PC-9 (cell line): Measurements from ENCODE around the gene BANP. TPM values are rescaled to one million over a fixed set of nuclear protein-coding genes. Genes with fewer than 3 reads are reported as not detected.
"Not testable (repeated sequence)": the region's sequence is repeated elsewhere in the genome, so short reads cannot be mapped to it uniquely, and the experiment has no call there.

Experiments used
- BruUV-seq: library from RNA; stranded (reverse); fragments of 400-500 nt; replicated peaks from 2 replicates; lab custom pipeline; 2021; lab: Mats Ljungman, UMichigan
- CTCF ChIA-PET: fragments of 300-600 bp; sonication (Branson Sonifier 250); formaldehyde crosslinking; loops from one replicate; lab custom pipeline; 2022; ENCODE audit warnings: antibody characterized with exemption; lab: Charles Lee
- POLR2A ChIA-PET: fragments of 300-600 bp; sonication (Branson Sonifier 250); formaldehyde crosslinking; loops from one replicate; lab custom pipeline; 2022; ENCODE audit warnings: antibody characterized with exemption; ENCODE audit not compliant: unreplicated experiment; lab: Charles Lee
- DNase-seq, 2 experiments: peaks; one replicate each; pipeline versions ENCODE4 v3.0.0 to v3.0.0-alpha.2; 2015 to 2022; ENCODE audit warnings: mixed read lengths in 1 of 2
- H2AFZ ChIP-seq: fragments of 200-600 bp; sonication (generic); 2 replicates; pipeline ENCODE4 v1.8.1; 2017; ENCODE audit warnings: antibody characterized with exemption
- H3F3A ChIP-seq: fragments of 200-600 bp; sonication (generic); 2 replicates; pipeline ENCODE4 v1.8.1; 2017; ENCODE audit warnings: antibody characterized with exemption, mild to moderate bottlenecking, low read depth; ENCODE audit not compliant: insufficient read depth
- H3K27ac ChIP-seq: fragments of 200-600 bp; sonication (generic); 2 replicates; pipeline ENCODE4 v1.6.1; 2016; ENCODE audit warnings: mixed run types
- H3K27me3 ChIP-seq: fragments of 200-600 bp; sonication (generic); 2 replicates; pipeline ENCODE4 v1.6.1; 2016; ENCODE audit warnings: low read depth, mixed run types; ENCODE audit not compliant: insufficient read depth
- H3K36me3 ChIP-seq: fragments of 200-600 bp; sonication (generic); 2 replicates; pipeline ENCODE4 v1.6.1; 2016; ENCODE audit warnings: low read depth, mixed run types
- H3K4me1 ChIP-seq: fragments of 200-600 bp; sonication (generic); replicated peaks from 2 replicates; pipeline ENCODE4 v1.6.1; 2016; ENCODE audit warnings: mixed run types; ENCODE audit not compliant: insufficient read depth
- H3K4me2 ChIP-seq: fragments of 200-600 bp; sonication (generic); 2 replicates; pipeline ENCODE4 v1.6.1; 2017; ENCODE audit warnings: mixed run types
- H3K4me3 ChIP-seq: fragments of 200-600 bp; sonication (generic); 2 replicates; pipeline ENCODE4 v1.6.1; 2016; ENCODE audit warnings: mixed run types
- H3K79me2 ChIP-seq: fragments of 200-600 bp; sonication (generic); 2 replicates; pipeline ENCODE4 v1.6.1; 2017; ENCODE audit warnings: low read depth, mixed run types
- H3K9me2 ChIP-seq: fragments of 200-600 bp; sonication (generic); 2 replicates; pipeline ENCODE4 v1.8.1; 2017; ENCODE audit warnings: mild to moderate bottlenecking; ENCODE audit not compliant: insufficient read depth
- H3K9me3 ChIP-seq: fragments of 200-600 bp; sonication (generic); 2 replicates; pipeline ENCODE4 v1.8.1; 2016; ENCODE audit warnings: low read depth; ENCODE audit not compliant: insufficient read depth
- H4K20me1 ChIP-seq: fragments of 200-600 bp; sonication (generic); 2 replicates; pipeline ENCODE4 v1.8.1; 2017; ENCODE audit not compliant: insufficient read depth
- EZH2 ChIP-seq: fragments of 200-600 bp; sonication (generic); IDR thresholded peaks from 2 replicates; pipeline ENCODE4 v1.8.0; 2017; ENCODE audit warnings: antibody characterized with exemption, low read depth
- intact Hi-C: fragments of 100-400 bp; cut with micrococcal nuclease; formaldehyde crosslinking; loops from one replicate; pipeline ENCODE4 v1.10.0; 2022; ENCODE audit not compliant: unreplicated experiment
- total RNA-seq: library from RNA; stranded (reverse); gene quantifications from 2 replicates; pipeline ENCODE4 v1.2.3, GENCODE V29; 2021
- TF ChIP-seq, protein P1 (sequence below): fragments of 200-600 bp; sonication (generic); conservative IDR thresholded peaks from 2 replicates; pipeline ENCODE4 v1.6.1; 2017; ENCODE audit warnings: mixed run types, antibody characterized with exemption, mild to moderate bottlenecking, moderate library complexity

Gene BANP
- total RNA-seq, 1 experiment from 2014 or later: 73.2 TPM

DNA sequence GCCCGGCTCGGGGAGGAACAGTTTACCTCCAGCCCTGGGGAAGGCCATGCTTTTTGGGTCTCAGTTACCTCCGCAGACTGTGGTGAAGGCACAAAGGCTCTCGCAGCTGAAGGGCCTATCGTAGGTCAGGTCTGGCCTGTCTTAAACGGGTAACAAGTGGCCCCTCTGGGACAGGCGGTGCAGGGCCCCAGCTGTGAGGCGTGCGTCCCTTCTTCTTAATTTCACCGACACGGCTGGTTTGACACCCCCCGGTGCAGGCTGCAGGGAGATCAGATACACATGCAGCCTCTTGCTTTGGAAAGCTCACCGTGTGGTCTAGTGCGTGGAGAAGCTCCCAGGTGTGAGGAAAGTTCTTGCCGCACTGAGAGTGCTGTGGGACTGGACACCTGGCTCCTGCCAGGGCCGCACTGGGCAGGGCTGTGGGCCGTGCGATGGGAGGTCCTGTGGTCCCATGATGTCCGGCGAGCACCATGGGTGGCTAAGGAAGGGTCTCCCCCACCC, 162.4 kb downstream of the BANP start:
- Histone ChIP-seq H3K27me3 (no peaks in the 10 kb centered on the region), H3K36me3 (no peaks in the 10 kb centered on the region), H3F3A (peaks cover 9% of the 10 kb centered on the region; the same call in 1 of the 2 replicates), H3K27ac (no peak overlapping the region), H3K9me3 (no peaks in the 10 kb centered on the region), H3K4me1 (peaks cover 14% of the 10 kb centered on the region), H3K4me2 (no peak overlapping the region), H4K20me1 (no peaks in the 10 kb centered on the region), H2AFZ (no peak overlapping the region), H3K4me3 (no peak overlapping the region), H3K79me2 (no peaks in the 10 kb centered on the region), H3K9me2 (no peaks in the 10 kb centered on the region)
- no TSS peak for BruUV-seq
- no peak for DNase-seq
- POLR2A ChIA-PET: no interaction called here
- CTCF ChIA-PET: no interaction called here
- TF ChIP-seq, protein P1, sequence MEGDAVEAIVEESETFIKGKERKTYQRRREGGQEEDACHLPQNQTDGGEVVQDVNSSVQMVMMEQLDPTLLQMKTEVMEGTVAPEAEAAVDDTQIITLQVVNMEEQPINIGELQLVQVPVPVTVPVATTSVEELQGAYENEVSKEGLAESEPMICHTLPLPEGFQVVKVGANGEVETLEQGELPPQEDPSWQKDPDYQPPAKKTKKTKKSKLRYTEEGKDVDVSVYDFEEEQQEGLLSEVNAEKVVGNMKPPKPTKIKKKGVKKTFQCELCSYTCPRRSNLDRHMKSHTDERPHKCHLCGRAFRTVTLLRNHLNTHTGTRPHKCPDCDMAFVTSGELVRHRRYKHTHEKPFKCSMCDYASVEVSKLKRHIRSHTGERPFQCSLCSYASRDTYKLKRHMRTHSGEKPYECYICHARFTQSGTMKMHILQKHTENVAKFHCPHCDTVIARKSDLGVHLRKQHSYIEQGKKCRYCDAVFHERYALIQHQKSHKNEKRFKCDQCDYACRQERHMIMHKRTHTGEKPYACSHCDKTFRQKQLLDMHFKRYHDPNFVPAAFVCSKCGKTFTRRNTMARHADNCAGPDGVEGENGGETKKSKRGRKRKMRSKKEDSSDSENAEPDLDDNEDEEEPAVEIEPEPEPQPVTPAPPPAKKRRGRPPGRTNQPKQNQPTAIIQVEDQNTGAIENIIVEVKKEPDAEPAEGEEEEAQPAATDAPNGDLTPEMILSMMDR: no peak
- no peak for TF ChIP-seq EZH2
- intact Hi-C loops: no loop called here

DNA sequence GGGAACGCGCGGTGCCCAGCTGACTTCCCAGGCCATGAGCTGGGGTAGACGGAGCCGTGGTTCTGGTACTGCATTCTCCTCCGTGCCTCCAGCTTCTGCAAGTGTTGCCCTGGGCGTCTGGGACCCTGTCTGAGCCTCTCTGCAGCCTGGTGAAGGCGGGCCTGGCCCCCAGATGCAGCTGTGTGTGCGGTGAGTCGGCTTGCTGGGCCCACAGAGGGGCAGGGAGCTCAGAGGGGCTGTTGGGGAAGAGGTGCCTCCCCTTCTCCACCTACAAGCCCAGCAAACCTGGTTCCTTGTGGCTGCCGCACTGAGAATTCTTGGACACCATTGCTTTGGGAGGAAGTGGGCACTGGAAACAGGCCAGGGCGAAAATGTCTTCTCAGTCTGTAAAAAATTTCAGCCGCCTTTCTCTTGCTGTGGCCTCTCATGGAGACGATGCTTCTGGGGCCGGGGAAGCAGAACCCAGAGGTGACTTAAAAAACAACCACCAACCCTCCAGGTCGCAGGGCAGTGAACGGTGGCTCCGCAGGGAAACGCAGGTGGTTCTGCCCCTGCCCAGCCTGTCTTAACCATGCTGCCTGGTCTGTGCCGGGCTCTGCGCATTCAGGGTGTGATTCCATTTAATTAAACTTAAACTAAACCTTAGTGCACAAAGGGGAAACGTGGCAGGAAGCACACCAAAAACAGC, 163.5 kb downstream of the BANP start:
- intact Hi-C loops, H3K79me2 ChIP-seq, H3K27me3 ChIP-seq, H3K27ac ChIP-seq, H3K9me3 ChIP-seq, H4K20me1 ChIP-seq, DNase-seq, CTCF ChIA-PET, POLR2A ChIA-PET, H3K36me3 ChIP-seq, H3K4me3 ChIP-seq, H3K4me2 ChIP-seq, BruUV-seq, H2AFZ ChIP-seq, H3K9me2 ChIP-seq: not testable (repeated sequence)
- Histone ChIP-seq H3F3A (peaks cover 18% of the 10 kb centered on the region), H3K4me1 (peaks cover 22% of the 10 kb centered on the region)

DNA sequence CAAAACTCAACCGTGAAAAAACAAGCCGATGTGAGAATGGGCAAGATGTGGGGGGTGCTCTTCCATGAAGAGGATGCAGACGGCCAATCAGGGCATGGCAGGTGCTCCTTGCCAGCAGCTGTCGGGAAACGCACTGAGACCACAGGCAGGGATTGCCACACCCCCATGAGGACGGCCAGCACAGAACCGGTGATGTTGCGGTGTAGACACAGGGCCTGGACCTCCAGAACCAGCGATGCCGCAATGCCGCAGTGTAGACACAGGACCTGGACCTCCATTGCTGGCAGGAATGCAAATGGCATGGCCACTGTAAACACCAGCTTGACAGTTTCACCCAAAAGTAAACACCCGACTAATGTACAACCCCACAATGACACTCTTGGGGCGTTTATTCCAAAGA, 164.9 kb downstream of the BANP start:
- no peak for DNase-seq
- Histone ChIP-seq H3K27ac (no peak overlapping the region), H3K79me2 (no peaks in the 10 kb centered on the region), H3K9me2 (no peaks in the 10 kb centered on the region), H3K4me1 (peaks cover 28% of the 10 kb centered on the region), H3K27me3 (no peaks in the 10 kb centered on the region), H3K4me2 (no peak overlapping the region), H3F3A (peaks cover 22% of the 10 kb centered on the region), H4K20me1 (no peaks in the 10 kb centered on the region), H2AFZ (no peak overlapping the region), H3K4me3 (no peak overlapping the region), H3K9me3 (no peaks in the 10 kb centered on the region), H3K36me3 (no peaks in the 10 kb centered on the region)
- ChIA-PET CTCF (no interaction called here), POLR2A (no interaction called here)
- no TSS peak for BruUV-seq
- no peak for TF ChIP-seq EZH2
- TF ChIP-seq, protein P1: no peak
- intact Hi-C loops: no loop called here

DNA sequence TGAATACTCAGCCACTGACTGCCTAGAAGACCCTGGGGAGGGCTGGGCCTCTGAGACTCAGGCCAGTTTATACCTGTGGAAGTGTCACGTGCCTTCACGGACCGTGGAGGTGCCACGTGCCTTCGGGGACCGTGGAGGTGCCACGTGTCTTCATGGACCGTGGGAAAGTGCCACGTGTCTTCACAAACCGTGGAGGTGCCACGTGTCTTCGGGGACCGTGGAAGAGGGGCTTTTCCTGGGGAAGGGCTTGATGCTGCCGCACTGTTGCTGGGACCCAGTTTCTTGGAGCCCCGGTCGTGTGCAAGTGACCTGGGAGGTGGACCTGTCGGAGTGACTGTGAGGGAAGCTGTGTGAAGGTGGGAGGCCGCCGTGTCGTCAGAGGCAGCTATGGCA, 166.2 kb downstream of the BANP start:
- DNase-seq: no peak
- Histone ChIP-seq H3K27ac (peak overlapping the region; percentile 88), H3K27me3 (no peaks in the 10 kb centered on the region), H2AFZ (no peak overlapping the region), H3K9me3 (no peaks in the 10 kb centered on the region), H3K4me1 (peaks cover 28% of the 10 kb centered on the region), H3K4me2 (no peak overlapping the region; the same call in 1 of the 2 replicates), H3F3A (peaks cover 22% of the 10 kb centered on the region), H3K36me3 (no peaks in the 10 kb centered on the region), H3K79me2 (no peaks in the 10 kb centered on the region), H4K20me1 (no peaks in the 10 kb centered on the region), H3K9me2 (no peaks in the 10 kb centered on the region), H3K4me3 (no peak overlapping the region)
- ChIA-PET CTCF (no interaction called here), POLR2A (no interaction called here)
- intact Hi-C loops: no loop called here
- no TSS peak for BruUV-seq
- no peak for TF ChIP-seq EZH2
- TF ChIP-seq, protein P1: no peak
